Thyroid gland (tissue), 4 donors: ENCODE results near the gene CENPK.

Experiments
- CTCF ChIP-seq, 6 experiments: fragments of 200-600 bp in 3 of 6; fragments of 450-650 bp in 3 of 6; sonication (generic) in 3 of 6; IDR thresholded peaks; one replicate each; pipeline ENCODE4 v1.5.1; 2016 to 2019; ENCODE audit warnings: antibody characterized with exemption in 6 of 6, mild to moderate bottlenecking in 2 of 6, inconsistent platforms in 1 of 6, moderate library complexity in 1 of 6
- POLR2A ChIP-seq, 2 donors: fragments of 450-650 bp; IDR thresholded peaks; one replicate each; pipeline ENCODE4 v1.6.1; 2017; ENCODE audit warnings: antibody characterized with exemption in 2 of 2, mild to moderate bottlenecking in 2 of 2, moderate library complexity in 1 of 2

DNA sequence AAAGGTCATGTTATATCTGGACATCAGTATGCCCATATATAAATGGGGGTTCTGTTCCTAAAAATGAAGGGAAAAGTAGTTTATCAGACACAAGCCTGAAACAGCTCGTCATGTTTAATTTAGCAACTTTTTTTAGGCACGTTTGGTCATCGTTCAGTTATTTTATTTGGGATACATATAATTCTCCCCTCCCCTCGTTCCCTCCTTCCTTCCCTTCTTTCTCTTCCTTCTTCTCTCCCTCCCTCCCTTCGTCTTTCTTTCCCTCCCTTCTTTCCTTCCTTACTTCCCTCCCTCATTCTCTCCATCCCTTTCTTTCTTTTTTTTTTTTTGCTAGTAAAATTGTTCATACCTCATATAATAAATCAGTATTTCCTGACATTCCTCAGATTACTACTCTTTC is 3.5 kb upstream of the CENPK start:
- TF ChIP-seq CTCF (IDR thresholded peaks at IDR 0.05) (no peak), POLR2A (IDR thresholded peaks at IDR 0.05) (no peak)
